HCT116 (cell line): ENCODE data around the gene IL32. TPM values are rescaled to one million over a fixed set of nuclear protein-coding genes. Genes with fewer than 3 reads are reported as not detected.

Experiments
- ATAC-seq: fragments of 200-7000 bp; cut with Tn5 transposase; 2 replicates; pipeline ENCODE4 v1.9.1; 2020; ENCODE audit warnings: mild to moderate bottlenecking, moderate library complexity
- BruUV-seq: library from RNA; stranded (reverse); fragments of 400-500 nt; replicated peaks from 2 replicates; lab custom pipeline; 2021; lab: Mats Ljungman, UMichigan
- CTCF ChIA-PET: fragments of 300-600 bp; sonication (Branson Sonifier 250); formaldehyde crosslinking; loops from one replicate; lab custom pipeline; 2021; ENCODE audit warnings: antibody characterized with exemption; lab: Charles Lee
- POLR2A ChIA-PET: fragments of 300-600, 350-600 bp; sonication (Branson Sonifier 250); formaldehyde crosslinking; loops from one replicate; lab custom pipeline; 2021; ENCODE audit warnings: antibody characterized with exemption; lab: Charles Lee
- RAD21 ChIA-PET, 2 experiments: fragments of 300-600 bp; sonication (Branson Sonifier 250); formaldehyde crosslinking; loops; one replicate each; lab custom pipeline; 2023; ENCODE audit warnings: low total read pairs in 2 of 2; ENCODE audit not compliant: uncharacterized antibody in 2 of 2, unreplicated experiment in 2 of 2, low non-redundant PET in 1 of 2; lab: Charles Lee
- DNase-seq: peaks from one replicate; pipeline ENCODE4 v3.0.0-alpha.2; 2010; ENCODE audit warnings: low read depth, low spot score
- H2AFZ ChIP-seq: fragments of 200-600 bp; shearing (Covaris generic), sonication (generic); 2 replicates; pipeline ENCODE4 v1.6.1; 2017; ENCODE audit warnings: low read depth, mixed run types, mixed read lengths, antibody characterized with exemption, low read length; ENCODE audit not compliant: poor library complexity, severe bottlenecking
- H3K27ac ChIP-seq: 2 replicates; pipeline ENCODE4 v1.5.1; 2012; ENCODE audit warnings: low read depth, low read length
- H3K27me3 ChIP-seq: fragments of 200-600 bp; sonication (generic); 2 replicates; pipeline ENCODE4 v1.6.1; 2016; ENCODE audit warnings: mixed run types, low read length, mixed read lengths; ENCODE audit not compliant: insufficient read depth
- H3K36me3 ChIP-seq, 2 experiments: fragments of 200-500 bp in 1 of 2; fragments of 200-600 bp in 1 of 2; sonication (Bioruptor generic) in 1 of 2; sonication (generic) in 1 of 2; 2 replicates each; pipeline versions ENCODE4 v1.5.1 to v1.6.1; 2014 to 2016; ENCODE audit warnings: low read length in 2 of 2, inconsistent platforms in 1 of 2, mixed read lengths in 1 of 2, mixed run types in 1 of 2; ENCODE audit not compliant: insufficient read depth in 2 of 2, control insufficient read depth in 1 of 2
- H3K4me1 ChIP-seq, 2 experiments: fragments of 200-600 bp in 1 of 2; sonication (generic) in 1 of 2; 2 replicates each; pipeline versions ENCODE4 v1.5.1 to v1.6.1; 2012 to 2017; ENCODE audit warnings: low read length in 2 of 2, inconsistent platforms in 1 of 2, mild to moderate bottlenecking in 1 of 2, mixed read lengths in 1 of 2, mixed run types in 1 of 2, moderate library complexity in 1 of 2; ENCODE audit not compliant: insufficient read depth in 2 of 2, control insufficient read depth in 1 of 2
- H3K4me2 ChIP-seq: fragments of 200-600 bp; sonication (generic); 2 replicates; pipeline ENCODE4 v1.6.1; 2017; ENCODE audit warnings: mixed run types, low read length, mixed read lengths
- H3K4me3 ChIP-seq, 2 experiments: fragments of 200-600 bp in 1 of 2; sonication (generic) in 1 of 2; replicated peaks in 1 of 2; 2 replicates each; pipeline ENCODE4 v1.5.1; 2011 to 2016; ENCODE audit warnings: low read length in 2 of 2, control low read depth in 1 of 2, low read depth in 1 of 2, mild to moderate bottlenecking in 1 of 2, mixed read lengths in 1 of 2, mixed run types in 1 of 2
- H3K79me2 ChIP-seq: fragments of 200-600 bp; sonication (generic); 2 replicates; pipeline ENCODE4 v1.6.1; 2017; ENCODE audit warnings: mild to moderate bottlenecking, mixed run types, low read length, moderate library complexity, mixed read lengths; ENCODE audit not compliant: insufficient read depth
- H3K9ac ChIP-seq: fragments of 200-600 bp; sonication (generic); 2 replicates; pipeline ENCODE4 v1.6.1; 2016; ENCODE audit warnings: low read length, mixed read lengths
- H3K9me2 ChIP-seq: fragments of 200-600 bp; sonication (generic), shearing (Covaris generic); 2 replicates; pipeline ENCODE4 v1.6.1; 2017; ENCODE audit warnings: mixed run types, mild to moderate bottlenecking, moderate library complexity; ENCODE audit not compliant: insufficient read depth
- H3K9me3 ChIP-seq, 2 experiments: fragments of 200-500 bp in 1 of 2; fragments of 200-600 bp in 1 of 2; sonication (Bioruptor generic) in 1 of 2; sonication (generic) in 1 of 2; 2 replicates each; pipeline ENCODE4 v1.6.1; 2014 to 2017; ENCODE audit warnings: low read length in 2 of 2, mixed read lengths in 2 of 2, inconsistent platforms in 1 of 2, low read depth in 1 of 2, mild to moderate bottlenecking in 1 of 2, mixed run types in 1 of 2, moderate library complexity in 1 of 2; ENCODE audit not compliant: control insufficient read depth in 1 of 2, insufficient read depth in 1 of 2
- H4K20me1 ChIP-seq: fragments of 200-600 bp; sonication (generic), shearing (Covaris generic); 2 replicates; pipeline ENCODE4 v1.6.1; 2017; ENCODE audit warnings: mixed run types, mild to moderate bottlenecking, moderate library complexity; ENCODE audit not compliant: insufficient read depth
- CBX3 ChIP-seq: IDR thresholded peaks from 2 replicates; pipeline ENCODE4 v1.6.1; 2012; ENCODE audit warnings: low read depth
- EZH2 ChIP-seq: fragments of 200-600 bp; sonication (generic); IDR thresholded peaks from 2 replicates; pipeline ENCODE4 v1.6.1; 2017; ENCODE audit warnings: antibody characterized with exemption, mixed run types
- EZH2phosphoT487 ChIP-seq: fragments of 200-600 bp; IDR thresholded peaks from 2 replicates; pipeline ENCODE4 v1.6.1; 2018; ENCODE audit warnings: antibody characterized with exemption, borderline replicate concordance
- FOSL1 ChIP-seq: IDR thresholded peaks from 2 replicates; pipeline ENCODE4 v1.6.1; 2012; ENCODE audit warnings: low read depth
- JUND ChIP-seq: IDR thresholded peaks from 2 replicates; pipeline ENCODE4 v1.6.1; 2012
- POLR2AphosphoS5 ChIP-seq: IDR thresholded peaks from 2 replicates; pipeline ENCODE4 v1.6.1; 2011; ENCODE audit warnings: mild to moderate bottlenecking, low read depth, low read length, moderate library complexity
- RAD21 ChIP-seq: IDR thresholded peaks from 2 replicates; pipeline ENCODE4 v1.6.1; 2012; ENCODE audit warnings: low read depth, mild to moderate bottlenecking
- SRF ChIP-seq: IDR thresholded peaks from 2 replicates; pipeline ENCODE4 v1.6.1; 2012; ENCODE audit warnings: low read depth
- YY1 ChIP-seq: IDR thresholded peaks from 2 replicates; pipeline ENCODE4 v1.6.1; 2011; ENCODE audit warnings: low read length, low read depth, moderate library complexity, mild to moderate bottlenecking; ENCODE audit not compliant: insufficient replicate concordance; ENCODE audit errors: extremely low read depth
- ZNF274 ChIP-seq: fragments of 200-500 bp; sonication (Bioruptor generic); IDR thresholded peaks from 2 replicates; pipeline ENCODE4 v1.6.1; 2014; ENCODE audit warnings: mild to moderate bottlenecking, low read depth, low read length, inconsistent platforms
- intact Hi-C: fragments of 100-400 bp; cut with micrococcal nuclease; formaldehyde crosslinking; loops from 2 replicates; pipeline ENCODE4 v1.10.0; 2022
- total RNA-seq: library from RNA; stranded (reverse); gene quantifications from one replicate; pipeline ENCODE4 v1.2.1, GENCODE V29; 2021; ENCODE audit not compliant: unreplicated experiment
- TF ChIP-seq, protein P1 (sequence below): IDR thresholded peaks from 2 replicates; pipeline ENCODE4 v1.6.1; 2011; ENCODE audit warnings: mild to moderate bottlenecking, low read length, moderate library complexity; ENCODE audit not compliant: insufficient replicate concordance; ENCODE audit errors: extremely low read depth
- TF ChIP-seq, protein P2 (sequence below), 3 experiments: fragments of 200-600 bp in 1 of 3; sonication (generic) in 1 of 3; IDR thresholded peaks in 2 of 3; conservative IDR thresholded peaks in 1 of 3; 2 replicates each; pipeline ENCODE4 v1.5.1; 2012 to 2017; ENCODE audit warnings: low read depth in 2 of 3, low read length in 2 of 3, antibody characterized with exemption in 1 of 3, borderline replicate concordance in 1 of 3, control low read depth in 1 of 3, mild to moderate bottlenecking in 1 of 3, mixed read lengths in 1 of 3, mixed run types in 1 of 3, moderate library complexity in 1 of 3; ENCODE audit not compliant: insufficient read depth in 1 of 3
- TF ChIP-seq, protein P3 (sequence below): IDR thresholded peaks from 2 replicates; pipeline ENCODE4 v1.6.1; 2012
- TF ChIP-seq, protein P4 (sequence below): IDR thresholded peaks from 2 replicates; pipeline ENCODE4 v1.6.1; 2012; ENCODE audit warnings: low read depth

IL32 gene
- total RNA-seq, 1 experiment from 2014 or later = 13.7 TPM

DNA sequence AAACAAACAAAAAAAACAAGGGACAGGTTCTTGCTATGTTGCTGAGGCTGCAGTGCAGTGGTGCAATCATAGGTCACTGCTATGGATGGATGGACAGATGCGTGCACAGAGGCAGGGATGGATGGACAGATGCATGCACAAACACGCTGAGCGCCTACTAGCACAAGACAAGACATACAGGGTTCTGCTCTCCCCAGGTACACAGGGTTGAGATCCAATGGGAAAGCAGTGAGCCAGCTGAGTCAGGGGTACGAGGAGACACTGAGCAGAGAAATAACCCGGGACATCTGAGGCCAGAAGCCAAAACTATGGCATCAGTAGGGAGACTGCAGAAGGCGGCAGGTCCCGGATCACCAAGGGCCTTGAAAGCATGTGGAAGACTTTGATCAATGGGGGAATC lies 6.2 kb downstream of the IL32 start:
- no TSS peak for BruUV-seq
- Histone ChIP-seq H3K9ac (no peak overlapping the region), H3K36me3 (no peaks in the 10 kb centered on the region), H2AFZ (no peak overlapping the region), H3K79me2 (no peaks in the 10 kb centered on the region), H3K27me3 (no peaks in the 10 kb centered on the region), H3K27ac (no peak overlapping the region), H4K20me1 (no peaks in the 10 kb centered on the region), H3K4me3 (no peak overlapping the region), H3K4me1 (peaks cover 0 to 9% of the 10 kb centered on the region in 2 experiments; a peak in 1 of 4 replicates), H3K9me2 (no peaks in the 10 kb centered on the region), H3K9me3 (no peaks in the 10 kb centered on the region), H3K4me2 (no peak overlapping the region)
- ChIA-PET POLR2A (no interaction called here), RAD21 (no interaction called here), CTCF (no interaction called here)
- DNase-seq = no peak
- TF ChIP-seq, protein P1, sequence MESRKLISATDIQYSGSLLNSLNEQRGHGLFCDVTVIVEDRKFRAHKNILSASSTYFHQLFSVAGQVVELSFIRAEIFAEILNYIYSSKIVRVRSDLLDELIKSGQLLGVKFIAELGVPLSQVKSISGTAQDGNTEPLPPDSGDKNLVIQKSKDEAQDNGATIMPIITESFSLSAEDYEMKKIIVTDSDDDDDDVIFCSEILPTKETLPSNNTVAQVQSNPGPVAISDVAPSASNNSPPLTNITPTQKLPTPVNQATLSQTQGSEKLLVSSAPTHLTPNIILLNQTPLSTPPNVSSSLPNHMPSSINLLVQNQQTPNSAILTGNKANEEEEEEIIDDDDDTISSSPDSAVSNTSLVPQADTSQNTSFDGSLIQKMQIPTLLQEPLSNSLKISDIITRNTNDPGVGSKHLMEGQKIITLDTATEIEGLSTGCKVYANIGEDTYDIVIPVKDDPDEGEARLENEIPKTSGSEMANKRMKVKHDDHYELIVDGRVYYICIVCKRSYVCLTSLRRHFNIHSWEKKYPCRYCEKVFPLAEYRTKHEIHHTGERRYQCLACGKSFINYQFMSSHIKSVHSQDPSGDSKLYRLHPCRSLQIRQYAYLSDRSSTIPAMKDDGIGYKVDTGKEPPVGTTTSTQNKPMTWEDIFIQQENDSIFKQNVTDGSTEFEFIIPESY = no peak
- TF ChIP-seq, protein P2, sequence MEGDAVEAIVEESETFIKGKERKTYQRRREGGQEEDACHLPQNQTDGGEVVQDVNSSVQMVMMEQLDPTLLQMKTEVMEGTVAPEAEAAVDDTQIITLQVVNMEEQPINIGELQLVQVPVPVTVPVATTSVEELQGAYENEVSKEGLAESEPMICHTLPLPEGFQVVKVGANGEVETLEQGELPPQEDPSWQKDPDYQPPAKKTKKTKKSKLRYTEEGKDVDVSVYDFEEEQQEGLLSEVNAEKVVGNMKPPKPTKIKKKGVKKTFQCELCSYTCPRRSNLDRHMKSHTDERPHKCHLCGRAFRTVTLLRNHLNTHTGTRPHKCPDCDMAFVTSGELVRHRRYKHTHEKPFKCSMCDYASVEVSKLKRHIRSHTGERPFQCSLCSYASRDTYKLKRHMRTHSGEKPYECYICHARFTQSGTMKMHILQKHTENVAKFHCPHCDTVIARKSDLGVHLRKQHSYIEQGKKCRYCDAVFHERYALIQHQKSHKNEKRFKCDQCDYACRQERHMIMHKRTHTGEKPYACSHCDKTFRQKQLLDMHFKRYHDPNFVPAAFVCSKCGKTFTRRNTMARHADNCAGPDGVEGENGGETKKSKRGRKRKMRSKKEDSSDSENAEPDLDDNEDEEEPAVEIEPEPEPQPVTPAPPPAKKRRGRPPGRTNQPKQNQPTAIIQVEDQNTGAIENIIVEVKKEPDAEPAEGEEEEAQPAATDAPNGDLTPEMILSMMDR (IDR thresholded peaks at IDR 0.05 in 2 of 3, conservative IDR thresholded peaks at IDR 0.05 in 1 of 3; ENCODE audit: borderline replicate concordance in 1 of 3, insufficient read depth in 1 of 3, low read depth in 2 of 3, low read length in 2 of 3) = no peak
- TF ChIP-seq JUND (no peak), ZNF274 (no peak), CBX3 (no peak), SRF (no peak), POLR2AphosphoS5 (no peak), EZH2 (no peak), FOSL1 (no peak), EZH2phosphoT487 (no peak), RAD21 (no peak), YY1 (no peak)
- TF ChIP-seq, protein P3, sequence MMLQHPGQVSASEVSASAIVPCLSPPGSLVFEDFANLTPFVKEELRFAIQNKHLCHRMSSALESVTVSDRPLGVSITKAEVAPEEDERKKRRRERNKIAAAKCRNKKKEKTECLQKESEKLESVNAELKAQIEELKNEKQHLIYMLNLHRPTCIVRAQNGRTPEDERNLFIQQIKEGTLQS = no peak
- TF ChIP-seq, protein P4, sequence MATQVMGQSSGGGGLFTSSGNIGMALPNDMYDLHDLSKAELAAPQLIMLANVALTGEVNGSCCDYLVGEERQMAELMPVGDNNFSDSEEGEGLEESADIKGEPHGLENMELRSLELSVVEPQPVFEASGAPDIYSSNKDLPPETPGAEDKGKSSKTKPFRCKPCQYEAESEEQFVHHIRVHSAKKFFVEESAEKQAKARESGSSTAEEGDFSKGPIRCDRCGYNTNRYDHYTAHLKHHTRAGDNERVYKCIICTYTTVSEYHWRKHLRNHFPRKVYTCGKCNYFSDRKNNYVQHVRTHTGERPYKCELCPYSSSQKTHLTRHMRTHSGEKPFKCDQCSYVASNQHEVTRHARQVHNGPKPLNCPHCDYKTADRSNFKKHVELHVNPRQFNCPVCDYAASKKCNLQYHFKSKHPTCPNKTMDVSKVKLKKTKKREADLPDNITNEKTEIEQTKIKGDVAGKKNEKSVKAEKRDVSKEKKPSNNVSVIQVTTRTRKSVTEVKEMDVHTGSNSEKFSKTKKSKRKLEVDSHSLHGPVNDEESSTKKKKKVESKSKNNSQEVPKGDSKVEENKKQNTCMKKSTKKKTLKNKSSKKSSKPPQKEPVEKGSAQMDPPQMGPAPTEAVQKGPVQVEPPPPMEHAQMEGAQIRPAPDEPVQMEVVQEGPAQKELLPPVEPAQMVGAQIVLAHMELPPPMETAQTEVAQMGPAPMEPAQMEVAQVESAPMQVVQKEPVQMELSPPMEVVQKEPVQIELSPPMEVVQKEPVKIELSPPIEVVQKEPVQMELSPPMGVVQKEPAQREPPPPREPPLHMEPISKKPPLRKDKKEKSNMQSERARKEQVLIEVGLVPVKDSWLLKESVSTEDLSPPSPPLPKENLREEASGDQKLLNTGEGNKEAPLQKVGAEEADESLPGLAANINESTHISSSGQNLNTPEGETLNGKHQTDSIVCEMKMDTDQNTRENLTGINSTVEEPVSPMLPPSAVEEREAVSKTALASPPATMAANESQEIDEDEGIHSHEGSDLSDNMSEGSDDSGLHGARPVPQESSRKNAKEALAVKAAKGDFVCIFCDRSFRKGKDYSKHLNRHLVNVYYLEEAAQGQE = no peak
- intact Hi-C loops = no loop called here
- ATAC-seq = no peak
